ENCODE measurements around the gene NUF2.

DNA sequence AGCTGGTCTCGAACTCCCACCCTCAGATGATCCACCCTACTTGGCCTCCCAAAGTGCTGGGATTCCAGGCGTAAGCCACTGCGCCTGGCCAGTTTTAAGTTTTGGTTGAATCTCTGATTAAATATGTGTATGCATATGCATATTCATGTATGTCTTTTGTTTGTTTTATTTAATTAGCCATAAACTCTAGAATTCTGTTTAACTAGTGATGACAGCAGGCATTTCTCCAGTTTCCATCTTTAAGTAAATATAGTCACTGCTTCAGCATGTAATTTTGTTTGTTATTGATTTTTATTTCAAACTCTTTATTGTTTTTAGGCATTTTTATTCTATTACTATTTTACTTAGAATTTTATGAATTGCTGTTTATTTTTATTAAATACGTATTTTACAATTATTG lies 58.0 kb downstream of the NUF2 start:
- TF ChIP-seq MYC (IDR thresholded peaks at IDR 0.05; ENCODE audit: low read depth, low read length): no peak
- TF ChIP-seq, protein P1, sequence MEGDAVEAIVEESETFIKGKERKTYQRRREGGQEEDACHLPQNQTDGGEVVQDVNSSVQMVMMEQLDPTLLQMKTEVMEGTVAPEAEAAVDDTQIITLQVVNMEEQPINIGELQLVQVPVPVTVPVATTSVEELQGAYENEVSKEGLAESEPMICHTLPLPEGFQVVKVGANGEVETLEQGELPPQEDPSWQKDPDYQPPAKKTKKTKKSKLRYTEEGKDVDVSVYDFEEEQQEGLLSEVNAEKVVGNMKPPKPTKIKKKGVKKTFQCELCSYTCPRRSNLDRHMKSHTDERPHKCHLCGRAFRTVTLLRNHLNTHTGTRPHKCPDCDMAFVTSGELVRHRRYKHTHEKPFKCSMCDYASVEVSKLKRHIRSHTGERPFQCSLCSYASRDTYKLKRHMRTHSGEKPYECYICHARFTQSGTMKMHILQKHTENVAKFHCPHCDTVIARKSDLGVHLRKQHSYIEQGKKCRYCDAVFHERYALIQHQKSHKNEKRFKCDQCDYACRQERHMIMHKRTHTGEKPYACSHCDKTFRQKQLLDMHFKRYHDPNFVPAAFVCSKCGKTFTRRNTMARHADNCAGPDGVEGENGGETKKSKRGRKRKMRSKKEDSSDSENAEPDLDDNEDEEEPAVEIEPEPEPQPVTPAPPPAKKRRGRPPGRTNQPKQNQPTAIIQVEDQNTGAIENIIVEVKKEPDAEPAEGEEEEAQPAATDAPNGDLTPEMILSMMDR (IDR thresholded peaks at IDR 0.05; ENCODE audit: extremely low read depth in 1 of 2, insufficient read depth in 1 of 2, low read depth in 1 of 2, low read length in 2 of 2): no peak
- TF ChIP-seq EZH2 (IDR thresholded peaks at IDR 0.05; ENCODE audit: borderline replicate concordance, low read depth, low read length, severe bottlenecking): no peak
- no peak for TF ChIP-seq POLR2AphosphoS5 (IDR thresholded peaks at IDR 0.05; ENCODE audit: insufficient read depth, low read depth, low read length)
- TF ChIP-seq POLR2A (IDR thresholded peaks at IDR 0.05; ENCODE audit: low read depth, low read length): no peak
